Liver (tissue), 9 donors: ENCODE measurements around the gene ZNF202. TPM values are rescaled to one million over a fixed set of nuclear protein-coding genes. Genes with fewer than 3 reads are reported as not detected.
A peak's percentile ranks its signal among the peaks of the same experiment; 100 is the strongest.

ENCODE experiments used
- DNase-seq: peaks from one replicate; pipeline ENCODE4 v3.0.0-alpha.2; 2017; ENCODE audit warnings: low spot score
- H3K27ac ChIP-seq, 2 donors: one replicate each; pipeline ENCODE4 v1.7.0; 2013; ENCODE audit warnings: inconsistent platforms in 2 of 2, low read length in 2 of 2, control low read depth in 1 of 2, low read depth in 1 of 2, mild to moderate bottlenecking in 1 of 2
- H3K27me3 ChIP-seq, 4 donors: one replicate each; pipeline versions ENCODE4 v1.6.1 to v1.7.0; 2013; ENCODE audit warnings: low read length in 3 of 4, inconsistent platforms in 1 of 4, mild to moderate bottlenecking in 1 of 4, moderate library complexity in 1 of 4; ENCODE audit not compliant: control insufficient read depth in 4 of 4, insufficient read depth in 4 of 4
- H3K36me3 ChIP-seq, 4 donors: one replicate each; pipeline versions ENCODE4 v1.6.1 to v1.7.0; 2013; ENCODE audit warnings: low read length in 3 of 4, mild to moderate bottlenecking in 3 of 4, low read depth in 1 of 4, moderate library complexity in 1 of 4; ENCODE audit not compliant: control insufficient read depth in 4 of 4, insufficient read depth in 3 of 4
- H3K4me1 ChIP-seq, 4 donors: one replicate each; pipeline versions ENCODE4 v1.6.1 to v1.7.0; 2013; ENCODE audit warnings: low read length in 3 of 4, mild to moderate bottlenecking in 3 of 4, moderate library complexity in 1 of 4; ENCODE audit not compliant: control insufficient read depth in 4 of 4, insufficient read depth in 4 of 4
- H3K4me3 ChIP-seq, 3 donors: one replicate each; pipeline versions ENCODE4 v1.6.1 to v1.7.0; 2013; ENCODE audit warnings: low read length in 3 of 3, control low read depth in 1 of 3, low read depth in 1 of 3, mild to moderate bottlenecking in 1 of 3
- H3K9ac ChIP-seq, 2 donors: one replicate each; pipeline ENCODE4 v1.7.0; 2013; ENCODE audit warnings: low read length in 2 of 2, mild to moderate bottlenecking in 2 of 2, moderate library complexity in 2 of 2, control low read depth in 1 of 2, low read depth in 1 of 2
- H3K9me3 ChIP-seq, 4 donors: one replicate each; pipeline versions ENCODE4 v1.6.1 to v1.7.0; 2013; ENCODE audit warnings: low read length in 3 of 4; ENCODE audit not compliant: control insufficient read depth in 4 of 4
- CTCF ChIP-seq: fragments of 150-350 bp; IDR thresholded peaks from 2 replicates; pipeline ENCODE4 v1.5.1; 2017; ENCODE audit warnings: improper control_type of control experiment, low read depth, low read length; ENCODE audit not compliant: missing input control
- EGR1 ChIP-seq, 2 donors: IDR thresholded peaks; 2 replicates each; pipeline ENCODE4 v1.6.1; 2016 to 2018; ENCODE audit warnings: antibody characterized with exemption in 2 of 2, low read depth in 2 of 2
- FOXA1 ChIP-seq: IDR thresholded peaks from 2 replicates; pipeline ENCODE4 v1.6.1; 2016; ENCODE audit warnings: antibody characterized with exemption
- FOXA2 ChIP-seq: IDR thresholded peaks from 2 replicates; pipeline ENCODE4 v1.6.1; 2016; ENCODE audit warnings: antibody characterized with exemption
- GABPA ChIP-seq, 2 donors: IDR thresholded peaks in 1 of 2; conservative IDR thresholded peaks in 1 of 2; 2 replicates each; pipeline ENCODE4 v1.6.1; 2016; ENCODE audit warnings: antibody characterized with exemption in 2 of 2, mild to moderate bottlenecking in 1 of 2, moderate library complexity in 1 of 2
- HNF4A ChIP-seq, 2 donors: conservative IDR thresholded peaks; 2 replicates each; pipeline ENCODE4 v1.6.1; 2016; ENCODE audit warnings: antibody characterized with exemption in 2 of 2, mild to moderate bottlenecking in 2 of 2
- HNF4G ChIP-seq: IDR thresholded peaks from 2 replicates; pipeline ENCODE4 v1.6.1; 2016; ENCODE audit warnings: antibody characterized with exemption
- JUND ChIP-seq, 2 donors: IDR thresholded peaks; 2 replicates each; pipeline ENCODE4 v1.6.1; 2016; ENCODE audit warnings: antibody characterized with exemption in 2 of 2
- NR2F2 ChIP-seq: IDR thresholded peaks from 2 replicates; pipeline ENCODE4 v1.6.1; 2016; ENCODE audit warnings: antibody characterized with exemption
- RAD21 ChIP-seq, 2 donors: IDR thresholded peaks; 2 replicates each; pipeline ENCODE4 v1.6.1; 2016; ENCODE audit warnings: antibody characterized with exemption in 2 of 2, mild to moderate bottlenecking in 2 of 2
- RXRA ChIP-seq, 2 donors: IDR thresholded peaks; 2 replicates each; pipeline ENCODE4 v1.6.1; 2017 to 2018; ENCODE audit warnings: antibody characterized with exemption in 2 of 2, mild to moderate bottlenecking in 1 of 2
- SP1 ChIP-seq: IDR thresholded peaks from 2 replicates; pipeline ENCODE4 v1.6.1; 2018; ENCODE audit warnings: antibody characterized with exemption, mild to moderate bottlenecking
- TAF1 ChIP-seq: conservative IDR thresholded peaks from 2 replicates; pipeline ENCODE4 v1.6.1; 2016; ENCODE audit warnings: antibody characterized with exemption, mild to moderate bottlenecking
- ZBTB33 ChIP-seq: IDR thresholded peaks from 2 replicates; pipeline ENCODE4 v1.6.1; 2016; ENCODE audit warnings: antibody characterized with exemption
- WGBS: extraction: QIAGEN DNeasy Blood & Tissue Kit; methylation state at CpG from one replicate; pipeline ENCODE4 v1.1.7; 2013; 5-methylcytosine and 5-hydroxymethylcytosine counted together
- polyA plus RNA-seq, 2 donors: library from polyadenylated mRNA; stranded (reverse) in 1 of 2; unstranded in 1 of 2; fragments of 200-250 nt in 1 of 2; fragments of >200 nt in 1 of 2; fragmentation: Nextera tagmentation in 1 of 2; extraction: Ambion mirVana in 1 of 2; gene quantifications; one replicate each; pipeline versions ENCODE4 v1.2.1 to v1.2.3, GENCODE V29; 2013 to 2015
- total RNA-seq, 2 donors: library from RNA; depleted of rRNA; stranded (reverse); fragments of >200 nt; gene quantifications; one replicate each; pipeline ENCODE4 v1.2.3, GENCODE V29; 2014
- TF ChIP-seq, protein P1 (sequence below): IDR thresholded peaks from 2 replicates; pipeline ENCODE4 v1.6.1; 2016; ENCODE audit warnings: antibody characterized with exemption, mild to moderate bottlenecking
- TF ChIP-seq, protein P2 (sequence below): IDR thresholded peaks from 2 replicates; pipeline ENCODE4 v1.6.1; 2016; ENCODE audit warnings: antibody characterized with exemption
- TF ChIP-seq, protein P3 (sequence below): IDR thresholded peaks from 2 replicates; pipeline ENCODE4 v1.6.1; 2016; ENCODE audit warnings: antibody characterized with exemption
- donor health status: healthy.
- donor health status: healthy.
- donor health status: healthy.
- donor health status: healthy.
- donor health status: healthy.

Gene ZNF202
- total and polyA plus RNA-seq, 4 donors = 1.2 to 5.1 (median 3.3) TPM

- peak overlapping the region; percentile 71 to 80 for H3K9ac ChIP-seq
- TF ChIP-seq RXRA (IDR thresholded peaks at IDR 0.05) = no peak
- no peak for TF ChIP-seq HNF4A (conservative IDR thresholded peaks at IDR 0.05)
- TF ChIP-seq, protein P1, sequence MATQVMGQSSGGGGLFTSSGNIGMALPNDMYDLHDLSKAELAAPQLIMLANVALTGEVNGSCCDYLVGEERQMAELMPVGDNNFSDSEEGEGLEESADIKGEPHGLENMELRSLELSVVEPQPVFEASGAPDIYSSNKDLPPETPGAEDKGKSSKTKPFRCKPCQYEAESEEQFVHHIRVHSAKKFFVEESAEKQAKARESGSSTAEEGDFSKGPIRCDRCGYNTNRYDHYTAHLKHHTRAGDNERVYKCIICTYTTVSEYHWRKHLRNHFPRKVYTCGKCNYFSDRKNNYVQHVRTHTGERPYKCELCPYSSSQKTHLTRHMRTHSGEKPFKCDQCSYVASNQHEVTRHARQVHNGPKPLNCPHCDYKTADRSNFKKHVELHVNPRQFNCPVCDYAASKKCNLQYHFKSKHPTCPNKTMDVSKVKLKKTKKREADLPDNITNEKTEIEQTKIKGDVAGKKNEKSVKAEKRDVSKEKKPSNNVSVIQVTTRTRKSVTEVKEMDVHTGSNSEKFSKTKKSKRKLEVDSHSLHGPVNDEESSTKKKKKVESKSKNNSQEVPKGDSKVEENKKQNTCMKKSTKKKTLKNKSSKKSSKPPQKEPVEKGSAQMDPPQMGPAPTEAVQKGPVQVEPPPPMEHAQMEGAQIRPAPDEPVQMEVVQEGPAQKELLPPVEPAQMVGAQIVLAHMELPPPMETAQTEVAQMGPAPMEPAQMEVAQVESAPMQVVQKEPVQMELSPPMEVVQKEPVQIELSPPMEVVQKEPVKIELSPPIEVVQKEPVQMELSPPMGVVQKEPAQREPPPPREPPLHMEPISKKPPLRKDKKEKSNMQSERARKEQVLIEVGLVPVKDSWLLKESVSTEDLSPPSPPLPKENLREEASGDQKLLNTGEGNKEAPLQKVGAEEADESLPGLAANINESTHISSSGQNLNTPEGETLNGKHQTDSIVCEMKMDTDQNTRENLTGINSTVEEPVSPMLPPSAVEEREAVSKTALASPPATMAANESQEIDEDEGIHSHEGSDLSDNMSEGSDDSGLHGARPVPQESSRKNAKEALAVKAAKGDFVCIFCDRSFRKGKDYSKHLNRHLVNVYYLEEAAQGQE = no peak
- TF ChIP-seq GABPA (IDR thresholded peaks at IDR 0.05 in 1 of 2, conservative IDR thresholded peaks at IDR 0.05 in 1 of 2) = no peak
- TF ChIP-seq ZBTB33 = no peak
- TF ChIP-seq HNF4G = no peak
- TF ChIP-seq, protein P2, sequence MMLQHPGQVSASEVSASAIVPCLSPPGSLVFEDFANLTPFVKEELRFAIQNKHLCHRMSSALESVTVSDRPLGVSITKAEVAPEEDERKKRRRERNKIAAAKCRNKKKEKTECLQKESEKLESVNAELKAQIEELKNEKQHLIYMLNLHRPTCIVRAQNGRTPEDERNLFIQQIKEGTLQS = no peak
- TF ChIP-seq RAD21 (IDR thresholded peaks at IDR 0.05) = no peak
- TF ChIP-seq SP1 = no peak
- TF ChIP-seq FOXA2 = no peak
- TF ChIP-seq FOXA1 = no peak
- TF ChIP-seq EGR1 (IDR thresholded peaks at IDR 0.05; ENCODE audit: low read depth in 2 of 2) = no peak
- TF ChIP-seq JUND (IDR thresholded peaks at IDR 0.05) = no peak
- TF ChIP-seq NR2F2 = no peak
- peaks cover 0 to 18% (median 12%) of the 10 kb centered on the region in 4 donors for H3K4me1 ChIP-seq
- H3K36me3 ChIP-seq = peaks cover 0 to 4% (median under 1%) of the 10 kb centered on the region in 4 donors
- H3K27ac ChIP-seq = peak overlapping the region; percentile 70 to 78
- DNase-seq = no peak
- WGBS = 2% methylated on average over 6 of the region's 6 CpGs
- no peaks in the 10 kb centered on the region for H3K9me3 ChIP-seq
- no peaks in the 10 kb centered on the region for H3K27me3 ChIP-seq
- H3K4me3 ChIP-seq = peak overlapping the region; percentile 89 to 98 (median 95)
These were observed 687 bp downstream of the ZNF202 start for GRCh38 chr11:123740787-123741158.

GRCh38 chr11:123738374-123738773 lies 3.1 kb downstream of the ZNF202 start:
- 63% methylated on average over 2 of the region's 2 CpGs for whole genome bisulfite sequencing
- H3K9ac ChIP-seq = no peak overlapping the region
- no peaks in the 10 kb centered on the region for H3K9me3 ChIP-seq
- DNase-seq = no peak
- H3K4me1 ChIP-seq = peaks cover 0 to 18% (median 12%) of the 10 kb centered on the region in 4 donors
- no peak overlapping the region for H3K27ac ChIP-seq
- H3K36me3 ChIP-seq = peaks cover 0 to 4% (median under 1%) of the 10 kb centered on the region in 4 donors
- no peak overlapping the region for H3K4me3 ChIP-seq
- TF ChIP-seq NR2F2 (no peak), JUND (IDR thresholded peaks at IDR 0.05) (no peak), RXRA (IDR thresholded peaks at IDR 0.05) (no peak), HNF4A (conservative IDR thresholded peaks at IDR 0.05) (no peak), EGR1 (IDR thresholded peaks at IDR 0.05; ENCODE audit: low read depth in 2 of 2) (no peak), FOXA2 (no peak), TAF1 (no peak), SP1 (no peak), FOXA1 (no peak), CTCF (no peak), HNF4G (no peak), ZBTB33 (no peak), GABPA (IDR thresholded peaks at IDR 0.05 in 1 of 2, conservative IDR thresholded peaks at IDR 0.05 in 1 of 2) (no peak)
- TF ChIP-seq, protein P2 = no peak
- TF ChIP-seq, protein P3, sequence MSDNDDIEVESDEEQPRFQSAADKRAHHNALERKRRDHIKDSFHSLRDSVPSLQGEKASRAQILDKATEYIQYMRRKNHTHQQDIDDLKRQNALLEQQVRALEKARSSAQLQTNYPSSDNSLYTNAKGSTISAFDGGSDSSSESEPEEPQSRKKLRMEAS = no peak
- TF ChIP-seq, protein P1 = no peak
- no peaks in the 10 kb centered on the region for H3K27me3 ChIP-seq
